IMR-90 (cell line): ENCODE results near the gene USP14. TPM values are rescaled to one million over a fixed set of nuclear protein-coding genes. Genes with fewer than 3 reads are reported as not detected.
A peak's percentile ranks its signal among the peaks of the same experiment; 100 is the strongest.

Experiments
- ATAC-seq: fragments of 200-7000 bp; cut with Tn5 transposase; 2 replicates; pipeline ENCODE4 v1.9.1; 2020; ENCODE audit warnings: low read depth, mild to moderate bottlenecking, moderate library complexity
- BruUV-seq: library from RNA; stranded (reverse); fragments of 400-500 nt; replicated peaks from 2 replicates; lab custom pipeline; 2021; lab: Mats Ljungman, UMichigan
- CTCF ChIA-PET: fragments of 300-600 bp; formaldehyde crosslinking; extraction: SDS; loops from one replicate; lab custom pipeline; 2021; ENCODE audit warnings: antibody characterized with exemption; lab: Yijun Ruan, JAX
- POLR2A ChIA-PET: fragments of 300-600 bp; sonication (Branson Sonifier 250); formaldehyde crosslinking; loops from one replicate; lab custom pipeline; 2022; ENCODE audit warnings: antibody characterized with exemption; ENCODE audit not compliant: unreplicated experiment; lab: Charles Lee
- DNase-seq: peaks from one replicate; pipeline ENCODE4 v3.0.0; 2013
- H2AFZ ChIP-seq: replicated peaks from 2 replicates; pipeline ENCODE3; 2013; ENCODE audit warnings: low read length, mild to moderate bottlenecking; ENCODE audit not compliant: poor library complexity
- H2AK5ac ChIP-seq: 2 replicates; pipeline ENCODE4 v1.6.1; 2013; ENCODE audit warnings: low read depth, low read length, inconsistent platforms
- H2AK9ac ChIP-seq: replicated peaks from 2 replicates; pipeline ENCODE3; 2013; ENCODE audit warnings: mild to moderate bottlenecking, low read depth, low read length, moderate library complexity; ENCODE audit not compliant: poor library complexity
- H2BK120ac ChIP-seq: 2 replicates; pipeline ENCODE4 v1.6.1; 2013; ENCODE audit warnings: low read depth, low read length, inconsistent platforms
- H2BK15ac ChIP-seq: 3 replicates; pipeline ENCODE4 v1.6.1; 2013; ENCODE audit warnings: low read depth, low read length, inconsistent platforms
- H2BK20ac ChIP-seq: 2 replicates; pipeline ENCODE4 v1.6.1; 2013; ENCODE audit warnings: low read depth, mild to moderate bottlenecking, inconsistent platforms, low read length, moderate library complexity
- H2BK5ac ChIP-seq: 2 replicates; pipeline ENCODE4 v1.6.1; 2013; ENCODE audit warnings: mild to moderate bottlenecking, low read depth, low read length, inconsistent platforms; ENCODE audit not compliant: poor library complexity, severe bottlenecking
- H3K14ac ChIP-seq: replicated peaks from 2 replicates; pipeline ENCODE4 v1.6.1; 2013; ENCODE audit warnings: low read depth, low read length, inconsistent platforms
- H3K18ac ChIP-seq: 2 replicates; pipeline ENCODE4 v1.6.1; 2013; ENCODE audit warnings: low read depth, low read length, control low read depth
- H3K23ac ChIP-seq: 2 replicates; pipeline ENCODE4 v1.6.1; 2013; ENCODE audit warnings: low read depth, low read length, inconsistent platforms
- H3K27ac ChIP-seq: 2 replicates; pipeline ENCODE4 v1.5.1; 2013; ENCODE audit warnings: mild to moderate bottlenecking, control low read depth, low read length; ENCODE audit not compliant: insufficient read depth
- H3K27me3 ChIP-seq: 2 replicates; pipeline ENCODE4 v1.6.1; 2013; ENCODE audit warnings: low read length; ENCODE audit not compliant: control insufficient read depth, insufficient read depth
- H3K36me3 ChIP-seq: 2 replicates; pipeline ENCODE4 v1.6.1; 2013; ENCODE audit warnings: low read length, mixed read lengths; ENCODE audit not compliant: control insufficient read depth, insufficient read depth
- H3K4ac ChIP-seq: 2 replicates; pipeline ENCODE4 v1.6.1; 2013; ENCODE audit warnings: low read depth, low read length, inconsistent platforms
- H3K4me1 ChIP-seq: 2 replicates; pipeline ENCODE4 v1.6.1; 2013; ENCODE audit warnings: low read length, mixed read lengths; ENCODE audit not compliant: control insufficient read depth, insufficient read depth
- H3K4me2 ChIP-seq: 2 replicates; pipeline ENCODE4 v1.6.1; 2013; ENCODE audit warnings: low read depth, mild to moderate bottlenecking, control low read depth, low read length, moderate library complexity
- H3K4me3 ChIP-seq: 2 replicates; pipeline ENCODE4 v1.5.1; 2013; ENCODE audit warnings: low read depth, mild to moderate bottlenecking, control low read depth, low read length, moderate library complexity; ENCODE audit not compliant: insufficient read depth
- H3K56ac ChIP-seq: 2 replicates; pipeline ENCODE4 v1.6.1; 2013; ENCODE audit warnings: low read length, inconsistent platforms; ENCODE audit not compliant: insufficient read depth; ENCODE audit errors: extremely low read depth
- H3K79me1 ChIP-seq, 2 experiments: 2 replicates each; pipeline ENCODE4 v1.6.1; 2013; ENCODE audit warnings: low read length in 2 of 2, inconsistent platforms in 1 of 2, low read depth in 1 of 2
- H3K9ac ChIP-seq: 2 replicates; pipeline ENCODE4 v1.6.1; 2013; ENCODE audit warnings: low read depth, low read length, control low read depth
- H3K9me1 ChIP-seq: 2 replicates; pipeline ENCODE4 v1.6.1; 2013; ENCODE audit warnings: low read length, inconsistent platforms; ENCODE audit not compliant: insufficient read depth
- H3K9me3 ChIP-seq: 2 replicates; pipeline ENCODE4 v1.6.1; 2013; ENCODE audit warnings: low read length; ENCODE audit not compliant: control insufficient read depth, insufficient read depth
- H4K20me1 ChIP-seq: 2 replicates; pipeline ENCODE4 v1.6.1; 2013; ENCODE audit warnings: low read length, inconsistent platforms; ENCODE audit not compliant: insufficient read depth
- H4K5ac ChIP-seq: 2 replicates; pipeline ENCODE4 v1.6.1; 2013; ENCODE audit warnings: mild to moderate bottlenecking, low read depth, low read length, control low read depth
- H4K8ac ChIP-seq, 2 experiments: 2 replicates each; pipeline ENCODE4 v1.6.1; 2013; ENCODE audit warnings: low read depth in 2 of 2, low read length in 2 of 2, control low read depth in 1 of 2, inconsistent platforms in 1 of 2
- H4K91ac ChIP-seq: 2 replicates; pipeline ENCODE4 v1.6.1; 2013; ENCODE audit warnings: low read depth, low read length, inconsistent platforms; ENCODE audit not compliant: insufficient read depth
- BHLHE40 ChIP-seq: fragments of 150-350 bp; IDR thresholded peaks from 2 replicates; pipeline ENCODE4 v1.6.1; 2016; ENCODE audit warnings: mild to moderate bottlenecking, low read depth, low read length
- CEBPB ChIP-seq: IDR thresholded peaks from 2 replicates; pipeline ENCODE4 v1.6.1; 2012; ENCODE audit warnings: low read depth, low read length, improper control_type of control experiment
- CTCF ChIP-seq: conservative IDR thresholded peaks from 2 replicates; pipeline ENCODE4 v1.5.1; 2012; ENCODE audit warnings: mild to moderate bottlenecking, low read depth, low read length, improper control_type of control experiment
- FOS ChIP-seq: fragments of 150-350 bp; IDR thresholded peaks from 2 replicates; pipeline ENCODE4 v1.6.1; 2016; ENCODE audit warnings: low read depth, low read length
- MAFK ChIP-seq: IDR thresholded peaks from 2 replicates; pipeline ENCODE4 v1.6.1; 2012; ENCODE audit warnings: low read depth, low read length, improper control_type of control experiment
- MAZ ChIP-seq: IDR thresholded peaks from 2 replicates; pipeline ENCODE4 v1.6.1; 2012; ENCODE audit warnings: low read depth, mild to moderate bottlenecking, low read length, improper control_type of control experiment, moderate library complexity, borderline replicate concordance
- MXI1 ChIP-seq: IDR thresholded peaks from 2 replicates; pipeline ENCODE4 v1.6.1; 2012; ENCODE audit warnings: low read depth, mild to moderate bottlenecking, low read length, moderate library complexity, borderline replicate concordance
- NFE2L2 ChIP-seq: fragments of 150-350 bp; IDR thresholded peaks from 2 replicates; pipeline ENCODE4 v1.6.1; 2016; ENCODE audit warnings: low read depth, mild to moderate bottlenecking, low read length
- POLR2A ChIP-seq: IDR thresholded peaks from 2 replicates; pipeline ENCODE4 v1.6.1; 2012; ENCODE audit warnings: mild to moderate bottlenecking, low read depth, low read length
- RAD21 ChIP-seq: IDR thresholded peaks from 2 replicates; pipeline ENCODE4 v1.6.1; 2012; ENCODE audit warnings: low read length, improper control_type of control experiment
- RCOR1 ChIP-seq: IDR thresholded peaks from 2 replicates; pipeline ENCODE4 v1.6.1; 2012; ENCODE audit warnings: mild to moderate bottlenecking, low read length, improper control_type of control experiment; ENCODE audit not compliant: insufficient replicate concordance
- RFX5 ChIP-seq: IDR thresholded peaks from 2 replicates; pipeline ENCODE4 v1.8.0; 2012; ENCODE audit warnings: low read depth, mild to moderate bottlenecking, low read length, moderate library complexity
- SMC3 ChIP-seq: fragments of 150-350 bp; IDR thresholded peaks from 2 replicates; pipeline ENCODE4 v1.6.1; 2016; ENCODE audit warnings: low read depth, mild to moderate bottlenecking, antibody characterized with exemption, low read length, moderate library complexity
- WGBS, 2 experiments: methylation state at CpG; one replicate each; pipeline versions ENCODE4 v1.1.5 to v1.1.7; 2013; ENCODE audit warnings: missing lambda C conversion rate in 2 of 2; ENCODE audit not compliant: insufficient read length in 1 of 2; ENCODE audit errors: extremely low coverage in 2 of 2; 5-methylcytosine and 5-hydroxymethylcytosine counted together
- dilution Hi-C: fragments of 300-500 bp; cut with HindIII; formaldehyde crosslinking; loops from one replicate; pipeline ENCODE4 v1.14.3; 2018; ENCODE audit warnings: low sequenced_read_pairs; ENCODE audit not compliant: unreplicated experiment
- in situ Hi-C: fragments of 300-500 bp; cut with MboI; formaldehyde crosslinking; loops from 3 replicates; pipeline ENCODE4 v1.14.3; 2019; ENCODE audit warnings: low sequenced_read_pairs, inconsistent platforms, mixed read lengths
- intact Hi-C: fragments of 100-400 bp; cut with micrococcal nuclease; formaldehyde crosslinking; loops from 2 replicates; pipeline ENCODE4 v1.10.0; 2022
- polyA plus RNA-seq, 3 experiments: library from polyadenylated mRNA; depleted of rRNA; stranded (reverse); fragments of >200 nt; gene quantifications; 2 replicates each; pipeline ENCODE4 v1.2.3, GENCODE V29; 2012; ENCODE audit warnings: low replicate concordance in 1 of 3
- total RNA-seq: library from RNA; depleted of rRNA; stranded (reverse); fragments of >200 nt; gene quantifications from 2 replicates; pipeline ENCODE4 v1.2.3, GENCODE V29; 2012
- TF ChIP-seq, protein P1 (sequence below): fragments of 150-350 bp; IDR thresholded peaks from 2 replicates; pipeline ENCODE4 v1.6.1; 2017; ENCODE audit warnings: mild to moderate bottlenecking, antibody characterized with exemption, low read length, low read depth

USP14 gene
- total and polyA plus RNA-seq, 2 of the 4 experiments (the other 2 are of a cell fraction) = 11.5 to 32.4 TPM

DNA sequence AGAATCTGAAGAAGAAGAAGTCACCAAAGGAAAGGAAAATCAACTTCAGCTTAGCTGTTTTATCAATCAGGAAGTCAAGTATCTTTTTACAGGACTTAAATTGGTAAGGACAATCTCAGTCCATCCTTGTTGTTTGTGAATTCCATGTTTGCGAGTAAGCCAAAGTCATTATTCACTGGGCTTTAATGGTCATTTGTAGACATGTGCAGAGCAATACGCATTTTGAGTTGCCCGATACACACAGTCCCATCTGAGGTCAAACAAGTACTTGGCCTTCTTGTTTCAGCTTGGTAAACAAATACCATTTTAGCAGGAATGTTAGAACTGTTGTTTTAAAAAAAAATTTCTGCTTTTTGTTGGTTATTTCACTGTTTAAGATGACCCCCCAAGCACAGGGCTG, 40.9 kb downstream of the USP14 start:
- H3K27me3 ChIP-seq = no peaks in the 10 kb centered on the region
- no CpG with 5 or more reads among the region's 3 CpGs for WGBS, 2 experiments
- no peak overlapping the region for H2AFZ ChIP-seq
- no peak overlapping the region for H2AK9ac ChIP-seq
- ATAC-seq = peak; percentile 60
- no peak overlapping the region for H2BK5ac ChIP-seq
- H3K9me3 ChIP-seq = no peaks in the 10 kb centered on the region
- no peak overlapping the region for H3K4me3 ChIP-seq
- no peaks in the 10 kb centered on the region for H3K9me1 ChIP-seq
- in situ Hi-C loops (no loop called here), dilution Hi-C loops (no loop called here), intact Hi-C loops (no loop called here)
- no peak overlapping the region for H3K27ac ChIP-seq
- H3K14ac ChIP-seq = no peak overlapping the region
- H3K18ac ChIP-seq = no peak overlapping the region
- H3K56ac ChIP-seq = no peak overlapping the region
- peaks cover 28% of the 10 kb centered on the region for H3K36me3 ChIP-seq
- ChIA-PET POLR2A (no interaction called here), CTCF (no interaction called here)
- H3K79me1 ChIP-seq = peaks cover 17 to 18% of the 10 kb centered on the region in 2 experiments
- no peak overlapping the region for H2BK120ac ChIP-seq
- H3K23ac ChIP-seq = no peak overlapping the region
- BruUV-seq = no TSS peak
- no peak overlapping the region for H4K91ac ChIP-seq
- no peak overlapping the region for H3K4me2 ChIP-seq
- H4K5ac ChIP-seq = no peak overlapping the region; the same call in 1 of the 2 replicates
- H3K4ac ChIP-seq = no peak overlapping the region
- DNase-seq = no peak
- no peak overlapping the region; a peak in 1 of 4 replicates for H4K8ac ChIP-seq
- TF ChIP-seq SMC3 = no peak
- no peak for TF ChIP-seq MAFK
- TF ChIP-seq POLR2A = no peak
- TF ChIP-seq CEBPB = no peak
- TF ChIP-seq MAZ = no peak
- no peak for TF ChIP-seq RFX5
- TF ChIP-seq MXI1 = no peak
- TF ChIP-seq, protein P1, sequence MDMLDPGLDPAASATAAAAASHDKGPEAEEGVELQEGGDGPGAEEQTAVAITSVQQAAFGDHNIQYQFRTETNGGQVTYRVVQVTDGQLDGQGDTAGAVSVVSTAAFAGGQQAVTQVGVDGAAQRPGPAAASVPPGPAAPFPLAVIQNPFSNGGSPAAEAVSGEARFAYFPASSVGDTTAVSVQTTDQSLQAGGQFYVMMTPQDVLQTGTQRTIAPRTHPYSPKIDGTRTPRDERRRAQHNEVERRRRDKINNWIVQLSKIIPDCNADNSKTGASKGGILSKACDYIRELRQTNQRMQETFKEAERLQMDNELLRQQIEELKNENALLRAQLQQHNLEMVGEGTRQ = no peak
- TF ChIP-seq CTCF = no peak
- TF ChIP-seq RAD21 = no peak
- no peak for TF ChIP-seq NFE2L2
- no peak for TF ChIP-seq RCOR1
- TF ChIP-seq BHLHE40 = no peak
- TF ChIP-seq FOS = no peak
- H3K4me1 ChIP-seq = no peaks in the 10 kb centered on the region; the same call in 1 of the 2 replicates
- H4K20me1 ChIP-seq = peaks cover 3% of the 10 kb centered on the region; the same call in 1 of the 2 replicates
- H3K9ac ChIP-seq = no peak overlapping the region
- H2AK5ac ChIP-seq = no peak overlapping the region
- H2BK15ac ChIP-seq = no peak overlapping the region
- no peak overlapping the region for H2BK20ac ChIP-seq
